SK-N-SH (cell line): ENCODE results near the gene SLC44A2. TPM values are rescaled to one million over a fixed set of nuclear protein-coding genes. Genes with fewer than 3 reads are reported as not detected.

Experiments used
- CTCF ChIA-PET: fragments of 300-600, 350-600 bp; formaldehyde crosslinking; extraction: SDS; loops from one replicate; lab custom pipeline; 2021; lab: Yijun Ruan, JAX
- POLR2A ChIA-PET: fragments of 350-600 bp; sonication (Branson Sonifier 250); formaldehyde crosslinking; extraction: SDS; loops from one replicate; lab custom pipeline; 2020; ENCODE audit warnings: antibody characterized with exemption, inconsistent platforms; lab: Yijun Ruan, JAX
- DNase-seq: peaks from one replicate; pipeline ENCODE4 v3.0.0; 2012
- H2AFZ ChIP-seq: fragments of 200-600 bp; sonication (generic); 2 replicates; pipeline ENCODE4 v1.8.1; 2016; ENCODE audit warnings: antibody characterized with exemption, mild to moderate bottlenecking, low read depth
- H3F3A ChIP-seq: fragments of 200-600 bp; sonication (generic); replicated peaks from 2 replicates; pipeline ENCODE3; 2016; ENCODE audit warnings: antibody characterized with exemption, mild to moderate bottlenecking; ENCODE audit not compliant: insufficient read depth
- H3K27ac ChIP-seq, 2 experiments: fragments of 200-500 bp in 1 of 2; fragments of 200-600 bp in 1 of 2; sonication (Bioruptor generic) in 1 of 2; sonication (generic), shearing (Covaris generic) in 1 of 2; 2 replicates each; pipeline versions ENCODE4 v1.5.1 to v1.6.1; 2014 to 2016; ENCODE audit warnings: low read depth in 2 of 2, inconsistent platforms in 1 of 2, low read length in 1 of 2, mild to moderate bottlenecking in 1 of 2, mixed read lengths in 1 of 2
- H3K27me3 ChIP-seq: fragments of 200-600 bp; sonication (generic), shearing (Covaris generic); 2 replicates; pipeline ENCODE4 v1.6.1; 2016; ENCODE audit warnings: mixed run types; ENCODE audit not compliant: insufficient read depth
- H3K36me3 ChIP-seq, 2 experiments: fragments of 200-500 bp in 1 of 2; fragments of 200-600 bp in 1 of 2; sonication (Bioruptor generic) in 1 of 2; sonication (generic) in 1 of 2; replicated peaks in 1 of 2; 2 replicates each; pipeline versions ENCODE3 to v1.5.1; 2014 to 2016; ENCODE audit warnings: low read length in 1 of 2, mild to moderate bottlenecking in 1 of 2; ENCODE audit not compliant: insufficient read depth in 2 of 2, control insufficient read depth in 1 of 2
- H3K4me1 ChIP-seq, 2 experiments: fragments of 200-500 bp in 1 of 2; fragments of 200-600 bp in 1 of 2; sonication (Bioruptor generic) in 1 of 2; sonication (generic), shearing (Covaris generic) in 1 of 2; 2 replicates each; pipeline versions ENCODE4 v1.5.1 to v1.6.1; 2014 to 2016; ENCODE audit warnings: low read depth in 1 of 2, low read length in 1 of 2, mixed run types in 1 of 2; ENCODE audit not compliant: insufficient read depth in 2 of 2, control insufficient read depth in 1 of 2
- H3K4me2 ChIP-seq: fragments of 200-600 bp; sonication (generic), shearing (Covaris generic); 2 replicates; pipeline ENCODE4 v1.6.1; 2017; ENCODE audit warnings: mixed run types
- H3K4me3 ChIP-seq, 2 experiments: fragments of 200-500 bp in 1 of 2; fragments of 200-600 bp in 1 of 2; sonication (Bioruptor generic) in 1 of 2; sonication (generic), shearing (Covaris generic) in 1 of 2; 2 replicates each; pipeline versions ENCODE4 v1.5.1 to v1.8.1; 2014 to 2016; ENCODE audit warnings: low read depth in 2 of 2, inconsistent platforms in 1 of 2, low read length in 1 of 2, mild to moderate bottlenecking in 1 of 2, mixed read lengths in 1 of 2, moderate library complexity in 1 of 2
- H3K79me2 ChIP-seq: fragments of 200-600 bp; sonication (generic); 2 replicates; pipeline ENCODE4 v1.8.1; 2017; ENCODE audit warnings: mild to moderate bottlenecking; ENCODE audit not compliant: insufficient read depth
- H3K9ac ChIP-seq: fragments of 200-600 bp; sonication (generic); 2 replicates; pipeline ENCODE4 v1.6.1; 2017; ENCODE audit warnings: mixed run types
- H3K9me2 ChIP-seq: fragments of 200-600 bp; sonication (generic); 2 replicates; pipeline ENCODE4 v1.6.1; 2017; ENCODE audit warnings: mixed run types
- H3K9me3 ChIP-seq: fragments of 200-600 bp; sonication (generic); 2 replicates; pipeline ENCODE4 v1.6.1; 2017; ENCODE audit warnings: mixed run types, mild to moderate bottlenecking, moderate library complexity
- H4K20me1 ChIP-seq: fragments of 200-600 bp; sonication (generic); 2 replicates; pipeline ENCODE4 v1.6.1; 2017; ENCODE audit warnings: mild to moderate bottlenecking, mixed run types; ENCODE audit not compliant: insufficient read depth
- JUND ChIP-seq: IDR thresholded peaks from 2 replicates; pipeline ENCODE4 v1.4.0; 2012
- MXI1 ChIP-seq: IDR thresholded peaks from 2 replicates; pipeline ENCODE4 v1.6.1; 2012; ENCODE audit warnings: mild to moderate bottlenecking, low read depth, low read length, improper control_type of control experiment
- NRF1 ChIP-seq: IDR thresholded peaks from 2 replicates; pipeline ENCODE4 v1.6.1; 2012; ENCODE audit warnings: low read depth, mild to moderate bottlenecking, low read length
- POLR2AphosphoS5 ChIP-seq: IDR thresholded peaks from 2 replicates; pipeline ENCODE4 v1.6.1; 2012; ENCODE audit warnings: low read depth, low read length
- RXRA ChIP-seq: IDR thresholded peaks from 2 replicates; pipeline ENCODE4 v1.4.0; 2012; ENCODE audit warnings: low read depth, mild to moderate bottlenecking, borderline replicate concordance
- SIN3A ChIP-seq: IDR thresholded peaks from 2 replicates; pipeline ENCODE4 v1.6.1; 2012; ENCODE audit warnings: low read depth, mild to moderate bottlenecking, low read length, moderate library complexity, borderline replicate concordance
- TAF1 ChIP-seq: IDR thresholded peaks from 2 replicates; pipeline ENCODE4 v1.6.1; 2012; ENCODE audit warnings: low read depth, mild to moderate bottlenecking, low read length, moderate library complexity, borderline replicate concordance
- TCF12 ChIP-seq: IDR thresholded peaks from 2 replicates; pipeline ENCODE4 v1.4.0; 2012
- YY1 ChIP-seq: IDR thresholded peaks from 2 replicates; pipeline ENCODE4 v1.4.0; 2012; ENCODE audit warnings: low read depth, mild to moderate bottlenecking
- WGBS: methylation state at CpG from one replicate; pipeline ENCODE4 v1.1.6; 2017; ENCODE audit warnings: low lambda C conversion rate; 5-methylcytosine and 5-hydroxymethylcytosine counted together
- polyA plus RNA-seq, 3 experiments: library from polyadenylated mRNA; depleted of rRNA; stranded (reverse); fragments of >200 nt; gene quantifications; 2 replicates each; pipeline ENCODE4 v1.2.3, GENCODE V29; 2012
- TF ChIP-seq, protein P1 (sequence below): fragments of 150-350 bp; IDR thresholded peaks from 2 replicates; pipeline ENCODE4 v1.6.1; 2016; ENCODE audit warnings: mild to moderate bottlenecking, low read depth, low read length
- TF ChIP-seq, protein P2 (sequence below): fragments of 150-350 bp; IDR thresholded peaks from 2 replicates; pipeline ENCODE4 v1.6.1; 2017; ENCODE audit warnings: antibody characterized with exemption, low read length, low read depth, borderline replicate concordance
- TF ChIP-seq, protein P3 (sequence below): IDR thresholded peaks from 2 replicates; pipeline ENCODE4 v1.4.0; 2012; ENCODE audit warnings: low read depth, borderline replicate concordance
- TF ChIP-seq, protein P4 (sequence below): IDR thresholded peaks from 2 replicates; pipeline ENCODE4 v1.4.0; 2012; ENCODE audit warnings: low read depth
- TF ChIP-seq, protein P5 (sequence below): IDR thresholded peaks from 2 replicates; pipeline ENCODE4; 2012

The SLC44A2 gene
- polyA plus RNA-seq, 1 of the 3 experiments (the other 2 are of a cell fraction), result 61.4 TPM

DNA sequence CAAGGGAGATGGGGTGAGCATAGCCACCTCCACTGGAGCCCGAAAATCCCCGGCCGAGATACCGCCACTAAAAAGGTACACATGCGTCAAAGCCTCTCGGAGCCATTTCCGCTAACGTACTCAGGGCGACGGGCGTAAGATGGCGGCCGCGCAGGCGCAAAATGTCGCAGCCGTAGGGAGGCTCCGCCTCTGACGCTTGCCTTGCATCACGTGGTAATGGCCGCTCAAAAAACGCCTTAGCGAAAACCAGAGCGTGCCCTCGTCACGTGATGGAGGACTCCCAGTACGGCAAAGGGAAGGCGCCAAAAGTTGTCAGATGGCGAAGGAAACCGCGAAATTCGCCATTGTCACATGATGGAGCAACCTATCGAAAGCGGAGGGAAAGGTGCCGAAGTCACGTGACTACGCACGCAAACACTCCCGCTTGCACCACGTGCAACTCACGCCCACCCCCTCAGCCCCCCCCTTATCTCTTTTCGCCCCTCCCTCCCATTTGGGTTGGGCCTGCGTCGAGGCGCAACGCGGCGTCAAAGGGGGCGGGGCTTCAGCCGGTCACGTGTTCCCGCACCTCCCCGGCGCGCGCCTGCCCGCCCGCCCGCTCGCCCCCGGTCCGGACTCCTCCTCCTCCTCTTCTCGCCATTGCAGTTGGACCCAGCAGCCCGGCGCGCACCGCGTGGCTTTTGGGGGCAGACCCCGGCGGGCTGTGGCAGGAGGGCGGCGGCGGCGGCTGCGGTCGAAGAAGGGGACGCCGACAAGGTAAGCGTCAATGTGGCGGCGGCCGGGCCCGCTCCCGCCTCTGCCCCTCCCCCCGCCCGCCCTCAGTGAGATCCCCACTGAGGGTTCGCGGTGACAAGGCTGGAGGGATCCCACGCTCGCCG is 28.6 kb downstream of the SLC44A2 start, which contains the start of gene ILF3 (continued):
- TF ChIP-seq, protein P1, sequence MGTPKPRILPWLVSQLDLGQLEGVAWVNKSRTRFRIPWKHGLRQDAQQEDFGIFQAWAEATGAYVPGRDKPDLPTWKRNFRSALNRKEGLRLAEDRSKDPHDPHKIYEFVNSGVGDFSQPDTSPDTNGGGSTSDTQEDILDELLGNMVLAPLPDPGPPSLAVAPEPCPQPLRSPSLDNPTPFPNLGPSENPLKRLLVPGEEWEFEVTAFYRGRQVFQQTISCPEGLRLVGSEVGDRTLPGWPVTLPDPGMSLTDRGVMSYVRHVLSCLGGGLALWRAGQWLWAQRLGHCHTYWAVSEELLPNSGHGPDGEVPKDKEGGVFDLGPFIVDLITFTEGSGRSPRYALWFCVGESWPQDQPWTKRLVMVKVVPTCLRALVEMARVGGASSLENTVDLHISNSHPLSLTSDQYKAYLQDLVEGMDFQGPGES, result no peak
- TF ChIP-seq POLR2AphosphoS5, result peak; percentile 94
- no peak for TF ChIP-seq JUND
- TF ChIP-seq, protein P2, sequence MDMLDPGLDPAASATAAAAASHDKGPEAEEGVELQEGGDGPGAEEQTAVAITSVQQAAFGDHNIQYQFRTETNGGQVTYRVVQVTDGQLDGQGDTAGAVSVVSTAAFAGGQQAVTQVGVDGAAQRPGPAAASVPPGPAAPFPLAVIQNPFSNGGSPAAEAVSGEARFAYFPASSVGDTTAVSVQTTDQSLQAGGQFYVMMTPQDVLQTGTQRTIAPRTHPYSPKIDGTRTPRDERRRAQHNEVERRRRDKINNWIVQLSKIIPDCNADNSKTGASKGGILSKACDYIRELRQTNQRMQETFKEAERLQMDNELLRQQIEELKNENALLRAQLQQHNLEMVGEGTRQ, result peak; percentile 99
- TF ChIP-seq TCF12, result no peak; the same call in 1 of the 2 replicates
- TF ChIP-seq YY1, result peak; percentile 96
- TF ChIP-seq RXRA, result no peak
- TF ChIP-seq MXI1, result peak; percentile 78
- TF ChIP-seq, protein P3, sequence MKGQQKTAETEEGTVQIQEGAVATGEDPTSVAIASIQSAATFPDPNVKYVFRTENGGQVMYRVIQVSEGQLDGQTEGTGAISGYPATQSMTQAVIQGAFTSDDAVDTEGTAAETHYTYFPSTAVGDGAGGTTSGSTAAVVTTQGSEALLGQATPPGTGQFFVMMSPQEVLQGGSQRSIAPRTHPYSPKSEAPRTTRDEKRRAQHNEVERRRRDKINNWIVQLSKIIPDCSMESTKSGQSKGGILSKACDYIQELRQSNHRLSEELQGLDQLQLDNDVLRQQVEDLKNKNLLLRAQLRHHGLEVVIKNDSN, result peak; percentile 99
- TF ChIP-seq, protein P4, sequence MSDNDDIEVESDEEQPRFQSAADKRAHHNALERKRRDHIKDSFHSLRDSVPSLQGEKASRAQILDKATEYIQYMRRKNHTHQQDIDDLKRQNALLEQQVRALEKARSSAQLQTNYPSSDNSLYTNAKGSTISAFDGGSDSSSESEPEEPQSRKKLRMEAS, result peak; percentile 93

DNA sequence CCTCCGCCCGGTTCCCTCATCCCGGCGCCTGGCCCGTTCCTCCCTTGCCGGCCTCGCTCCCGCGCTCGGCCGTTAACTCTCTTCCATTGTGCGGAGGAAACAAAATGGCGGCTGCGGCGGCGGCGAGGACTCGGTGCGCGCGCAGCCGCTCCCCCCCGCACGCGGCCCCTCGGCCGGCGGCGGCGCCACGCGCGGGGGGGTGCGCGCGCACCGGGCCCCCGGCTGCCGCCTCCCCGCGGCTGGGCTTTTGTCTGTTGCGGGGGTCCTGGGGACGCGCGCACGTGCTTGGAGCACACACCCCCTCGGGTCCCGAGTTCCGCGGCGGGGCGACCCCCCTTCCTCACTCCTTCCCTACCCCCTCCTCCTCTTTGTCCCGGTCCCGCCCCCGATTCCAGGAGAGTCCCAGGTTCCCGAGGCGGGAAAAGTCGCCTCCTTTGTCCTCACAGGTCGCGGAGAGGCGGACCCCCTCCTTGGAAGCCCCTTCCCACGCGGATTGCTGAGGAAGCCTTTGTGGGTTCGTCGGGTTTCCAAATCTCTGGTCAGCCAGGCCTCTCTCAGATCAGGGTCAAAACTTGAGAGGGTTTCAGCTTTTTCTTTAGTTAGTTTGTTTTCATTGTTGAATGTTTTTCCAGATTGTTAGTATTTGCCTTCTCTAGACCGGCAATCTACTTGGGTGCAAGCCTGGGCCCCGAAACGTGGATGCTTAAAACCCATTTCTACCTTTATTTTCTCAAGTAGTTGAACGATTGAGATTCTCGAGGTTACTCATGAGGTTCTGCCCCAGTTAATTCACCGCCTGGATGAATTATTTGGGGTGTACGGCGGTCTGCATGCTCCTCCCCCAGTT is 29.5 kb downstream of the SLC44A2 start:
- Histone ChIP-seq H3K9me2 (no peaks in the 10 kb centered on the region), H3K27me3 (no peaks in the 10 kb centered on the region), H3K4me3 (peak overlapping the region; percentile 77 to 98), H3K9ac (peak overlapping the region; percentile 99), H3K36me3 (peaks cover 4 to 25% of the 10 kb centered on the region in 2 experiments), H3K27ac (peak overlapping the region; percentile 87 to 95), H3K79me2 (peaks cover 65% of the 10 kb centered on the region), H4K20me1 (peaks cover 52% of the 10 kb centered on the region), H3F3A (peaks cover 19% of the 10 kb centered on the region), H3K9me3 (no peaks in the 10 kb centered on the region), H2AFZ (no peak overlapping the region), H3K4me1 (peaks cover 0 to 9% of the 10 kb centered on the region in 2 experiments), H3K4me2 (peak overlapping the region; percentile 100)
- CTCF ChIA-PET, result interaction anchor here (1.4 to 2.1 kb wide), 4 partner anchors 9 to 74 kb away, joined by 3 to 11 read pairs (median 5); no protein-coding TSS in a partner anchor
- POLR2A ChIA-PET, result interaction anchor here (1.3 kb wide), 1 partner anchor 41 kb away, joined by 7 read pairs; no protein-coding TSS in a partner anchor
- DNase-seq, result peak; percentile 95
- TF ChIP-seq NRF1 (peak; percentile 50; the same call in 1 of the 2 replicates), POLR2AphosphoS5 (peak; percentile 45; the same call in 1 of the 2 replicates), TAF1 (peak; percentile 66), SIN3A (0 out of 2 replicates have a peak, but pooled peaks have one; percentile 6), YY1 (peak; percentile 88), TCF12 (no peak)
- TF ChIP-seq, protein P4, result no peak; the same call in 1 of the 2 replicates
- TF ChIP-seq, protein P5, sequence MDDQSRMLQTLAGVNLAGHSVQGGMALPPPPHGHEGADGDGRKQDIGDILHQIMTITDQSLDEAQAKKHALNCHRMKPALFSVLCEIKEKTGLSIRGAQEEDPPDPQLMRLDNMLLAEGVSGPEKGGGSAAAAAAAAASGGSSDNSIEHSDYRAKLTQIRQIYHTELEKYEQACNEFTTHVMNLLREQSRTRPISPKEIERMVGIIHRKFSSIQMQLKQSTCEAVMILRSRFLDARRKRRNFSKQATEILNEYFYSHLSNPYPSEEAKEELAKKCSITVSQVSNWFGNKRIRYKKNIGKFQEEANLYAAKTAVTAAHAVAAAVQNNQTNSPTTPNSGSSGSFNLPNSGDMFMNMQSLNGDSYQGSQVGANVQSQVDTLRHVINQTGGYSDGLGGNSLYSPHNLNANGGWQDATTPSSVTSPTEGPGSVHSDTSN, result no peak
- WGBS, result under 1% methylated on average over 21 of the region's 73 CpGs
